NAMALWA (cell line): Measurements from ENCODE around the gene TTLL11.

Experiments
- DNase-seq: peaks from one replicate; pipeline ENCODE4 v3.0.0-alpha.2; 2015; ENCODE audit warnings: low spot score

Gene TTLL11

GRCh38 chr9:121784731-121785411, 308.2 kb downstream of the TTLL11 start:
- no peak for DNase-seq

- DNase-seq: no peak
Observed at GRCh38 chr9:121783521-121784507, 309.3 kb downstream of the TTLL11 start.

- no peak for DNase-seq
Observed at GRCh38 chr9:121783111-121783510, 310.0 kb downstream of the TTLL11 start.

GRCh38 chr9:121782514-121783110, 310.5 kb downstream of the TTLL11 start:
- DNase-seq: no peak

GRCh38 chr9:121781701-121782464, 311.2 kb downstream of the TTLL11 start:
- no peak for DNase-seq

- DNase-seq: no peak
Observed at GRCh38 chr9:121781145-121781548, 312.0 kb downstream of the TTLL11 start.

- DNase-seq: no peak
Observed at GRCh38 chr9:121780177-121781040, 312.7 kb downstream of the TTLL11 start.

GRCh38 chr9:121779381-121780117, 313.6 kb downstream of the TTLL11 start:
- DNase-seq: no peak

GRCh38 chr9:121778252-121779225, 314.6 kb downstream of the TTLL11 start:
- no peak for DNase-seq

GRCh38 chr9:121776739-121777637, 316.1 kb downstream of the TTLL11 start:
- no peak for DNase-seq

- DNase-seq: no peak
Observed at GRCh38 chr9:121776001-121776738, 316.9 kb downstream of the TTLL11 start.

- peak; percentile 41 for DNase-seq
Observed at GRCh38 chr9:121774715-121775613, 318.1 kb downstream of the TTLL11 start.

- no peak for DNase-seq
Observed at GRCh38 chr9:121773954-121774714, 319.0 kb downstream of the TTLL11 start.

- no peak for DNase-seq
Observed at GRCh38 chr9:121773286-121773953, 319.7 kb downstream of the TTLL11 start.
